ENCODE data around the gene ACTR6. TPM values are rescaled to one million over a fixed set of nuclear protein-coding genes. Genes with fewer than 3 reads are reported as not detected.
A peak's percentile ranks its signal among the peaks of the same experiment; 100 is the strongest.

ACTR6 gene
- total and polyA plus RNA-seq, 2 donors (not counting 1 experiment from before 2014, with no cell fraction given): 16.5 to 34.3 TPM

DNA sequence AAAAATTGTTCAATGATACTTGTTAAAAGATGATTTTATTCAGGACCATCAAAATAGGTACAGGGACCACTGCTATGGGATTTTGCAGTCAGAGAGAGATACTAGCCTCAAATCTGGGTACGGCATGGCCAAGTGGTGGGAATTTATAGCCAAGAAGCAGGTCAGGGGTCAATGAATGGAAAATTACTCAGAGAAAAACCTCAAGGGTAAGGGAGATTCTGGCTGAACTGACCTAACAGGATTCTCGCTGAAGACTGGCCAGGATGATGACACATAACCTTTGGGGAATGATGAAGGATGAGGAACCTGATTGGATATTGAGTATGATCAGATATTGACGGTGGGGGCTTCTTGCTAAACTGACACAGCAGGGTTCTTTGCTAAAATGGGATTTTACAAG, 33.6 kb downstream of the ACTR6 start:
- Histone ChIP-seq H3K4me1 (ENCODE audit: control insufficient read depth, extremely low read depth, insufficient read depth, low read length) (peaks cover 4% of the 10 kb centered on the region), H2AFZ (ENCODE audit: low read length) (no peak overlapping the region), H3K27ac (ENCODE audit: insufficient read depth, low read length) (peak overlapping the region; percentile 56), H3K9ac (ENCODE audit: insufficient read depth, low read length) (no peak overlapping the region), H3K27me3 (ENCODE audit: control insufficient read depth, insufficient read depth, low read length) (no peaks in the 10 kb centered on the region), H3K36me3 (ENCODE audit: control insufficient read depth, insufficient read depth, low read length) (no peaks in the 10 kb centered on the region), H4K20me1 (ENCODE audit: control insufficient read depth, extremely low read depth, insufficient read depth, low read length) (no peaks in the 10 kb centered on the region), H3K4me2 (ENCODE audit: extremely low read depth, insufficient read depth, low read length) (peak overlapping the region; percentile 77), H3K79me2 (ENCODE audit: control insufficient read depth, insufficient read depth, low read length) (no peaks in the 10 kb centered on the region), H3K4me3 (replicated peaks in 1 of 4; ENCODE audit: control extremely low read depth in 1 of 4, insufficient read depth in 1 of 4, low read depth in 3 of 4, low read length in 4 of 4) (peak overlapping the region in 2 of 4 experiments; percentile 15 to 19), H3K9me3 (ENCODE audit: control insufficient read depth, insufficient read depth, low read depth, low read length) (no peaks in the 10 kb centered on the region)
- DNase-seq (ENCODE audit: low read depth in 2 of 2): peak; percentile 40 to 51
- TF ChIP-seq, protein P1, sequence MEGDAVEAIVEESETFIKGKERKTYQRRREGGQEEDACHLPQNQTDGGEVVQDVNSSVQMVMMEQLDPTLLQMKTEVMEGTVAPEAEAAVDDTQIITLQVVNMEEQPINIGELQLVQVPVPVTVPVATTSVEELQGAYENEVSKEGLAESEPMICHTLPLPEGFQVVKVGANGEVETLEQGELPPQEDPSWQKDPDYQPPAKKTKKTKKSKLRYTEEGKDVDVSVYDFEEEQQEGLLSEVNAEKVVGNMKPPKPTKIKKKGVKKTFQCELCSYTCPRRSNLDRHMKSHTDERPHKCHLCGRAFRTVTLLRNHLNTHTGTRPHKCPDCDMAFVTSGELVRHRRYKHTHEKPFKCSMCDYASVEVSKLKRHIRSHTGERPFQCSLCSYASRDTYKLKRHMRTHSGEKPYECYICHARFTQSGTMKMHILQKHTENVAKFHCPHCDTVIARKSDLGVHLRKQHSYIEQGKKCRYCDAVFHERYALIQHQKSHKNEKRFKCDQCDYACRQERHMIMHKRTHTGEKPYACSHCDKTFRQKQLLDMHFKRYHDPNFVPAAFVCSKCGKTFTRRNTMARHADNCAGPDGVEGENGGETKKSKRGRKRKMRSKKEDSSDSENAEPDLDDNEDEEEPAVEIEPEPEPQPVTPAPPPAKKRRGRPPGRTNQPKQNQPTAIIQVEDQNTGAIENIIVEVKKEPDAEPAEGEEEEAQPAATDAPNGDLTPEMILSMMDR (conservative IDR thresholded peaks at IDR 0.05 in 1 of 2, IDR thresholded peaks at IDR 0.05 in 1 of 2; ENCODE audit: low read depth in 1 of 2, low read length in 2 of 2): no peak
- no peak for TF ChIP-seq EZH2 (IDR thresholded peaks at IDR 0.05; ENCODE audit: low read length, missing control alignments)

DNA sequence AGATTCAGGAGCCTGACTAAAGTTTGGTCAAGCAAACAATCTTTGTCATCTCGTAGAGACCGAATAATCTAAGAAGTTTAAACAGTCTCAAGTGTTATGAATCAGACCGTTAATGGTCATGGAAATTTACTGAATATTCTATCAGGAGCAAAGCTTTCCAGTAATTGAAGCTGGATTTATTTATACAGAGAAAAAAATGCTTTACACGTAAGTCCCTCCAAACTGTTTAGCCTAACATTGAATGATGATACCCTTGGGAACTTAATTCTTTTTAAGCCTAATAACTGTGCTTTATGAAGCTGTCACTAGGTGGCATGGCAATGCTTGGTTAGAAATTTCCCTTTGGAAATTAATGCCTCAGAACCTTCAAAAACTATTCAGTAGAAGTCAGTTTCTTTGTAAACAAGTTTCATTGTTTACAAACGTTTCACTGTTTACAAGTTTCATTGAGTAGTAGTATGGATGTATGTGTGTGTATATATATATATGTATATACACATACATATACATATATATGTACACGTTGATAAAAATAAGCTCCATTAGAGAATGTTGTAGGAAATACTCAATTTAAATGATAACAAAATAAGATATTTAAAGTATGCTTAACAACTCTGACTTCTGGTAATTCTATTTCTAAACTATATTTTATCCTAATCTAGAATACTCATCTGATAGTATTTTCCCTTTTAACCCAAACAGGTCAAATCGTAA, 34.1 kb downstream of the ACTR6 start:
- H3K4me3 ChIP-seq (replicated peaks in 1 of 4; ENCODE audit: control extremely low read depth in 1 of 4, insufficient read depth in 1 of 4, low read depth in 3 of 4, low read length in 4 of 4): peak overlapping the region in 3 of 4 experiments; percentile 7 to 19 (median 15)

DNA sequence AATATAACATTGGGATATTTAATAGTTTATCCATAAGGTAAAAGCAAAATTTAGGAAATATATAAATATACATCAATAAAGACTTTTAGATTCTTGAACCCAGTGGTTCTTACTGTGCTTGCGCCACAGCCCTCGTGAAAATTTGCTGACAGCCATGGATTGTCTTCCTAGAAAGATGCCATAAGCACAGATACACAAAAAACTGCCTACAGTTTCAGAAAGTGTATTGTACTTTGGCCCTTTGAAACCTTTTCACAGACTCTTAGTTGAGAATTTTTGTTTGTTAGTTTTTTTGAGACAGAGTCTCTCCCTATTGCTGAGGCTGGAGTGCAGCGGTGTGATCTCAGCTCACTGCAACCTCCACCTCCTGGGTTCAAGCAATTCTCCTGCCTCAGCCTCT, 38.2 kb downstream of the ACTR6 start:
- Histone ChIP-seq H4K20me1 (ENCODE audit: control insufficient read depth, extremely low read depth, insufficient read depth, low read length) (no peaks in the 10 kb centered on the region), H3K27ac (ENCODE audit: insufficient read depth, low read length) (no peak overlapping the region), H3K9me3 (ENCODE audit: control insufficient read depth, insufficient read depth, low read depth, low read length) (no peaks in the 10 kb centered on the region), H3K79me2 (ENCODE audit: control insufficient read depth, insufficient read depth, low read length) (no peaks in the 10 kb centered on the region), H2AFZ (ENCODE audit: low read length) (no peak overlapping the region), H3K4me2 (ENCODE audit: extremely low read depth, insufficient read depth, low read length) (no peak overlapping the region), H3K27me3 (ENCODE audit: control insufficient read depth, insufficient read depth, low read length) (no peaks in the 10 kb centered on the region), H3K9ac (ENCODE audit: insufficient read depth, low read length) (no peak overlapping the region), H3K4me1 (ENCODE audit: control insufficient read depth, extremely low read depth, insufficient read depth, low read length) (peaks cover 4% of the 10 kb centered on the region), H3K36me3 (ENCODE audit: control insufficient read depth, insufficient read depth, low read length) (no peaks in the 10 kb centered on the region), H3K4me3 (replicated peaks in 1 of 4; ENCODE audit: control extremely low read depth in 1 of 4, insufficient read depth in 1 of 4, low read depth in 3 of 4, low read length in 4 of 4) (no peak overlapping the region)
- TF ChIP-seq, protein P1 (conservative IDR thresholded peaks at IDR 0.05 in 1 of 2, IDR thresholded peaks at IDR 0.05 in 1 of 2; ENCODE audit: low read depth in 1 of 2, low read length in 2 of 2): no peak
- no peak for TF ChIP-seq EZH2 (IDR thresholded peaks at IDR 0.05; ENCODE audit: low read length, missing control alignments)
- DNase-seq (ENCODE audit: low read depth in 2 of 2): no peak

More for the DNA sequence above, 34.1 kb downstream of the ACTR6 start:
- Histone ChIP-seq H4K20me1 (ENCODE audit: control insufficient read depth, extremely low read depth, insufficient read depth, low read length) (no peaks in the 10 kb centered on the region), H3K27ac (ENCODE audit: insufficient read depth, low read length) (peak overlapping the region; percentile 56), H3K27me3 (ENCODE audit: control insufficient read depth, insufficient read depth, low read length) (no peaks in the 10 kb centered on the region), H3K36me3 (ENCODE audit: control insufficient read depth, insufficient read depth, low read length) (no peaks in the 10 kb centered on the region), H3K79me2 (ENCODE audit: control insufficient read depth, insufficient read depth, low read length) (no peaks in the 10 kb centered on the region), H3K9me3 (ENCODE audit: control insufficient read depth, insufficient read depth, low read depth, low read length) (no peaks in the 10 kb centered on the region), H2AFZ (ENCODE audit: low read length) (no peak overlapping the region), H3K4me1 (ENCODE audit: control insufficient read depth, extremely low read depth, insufficient read depth, low read length) (peaks cover 4% of the 10 kb centered on the region), H3K9ac (ENCODE audit: insufficient read depth, low read length) (no peak overlapping the region), H3K4me2 (ENCODE audit: extremely low read depth, insufficient read depth, low read length) (peak overlapping the region; percentile 77)
- TF ChIP-seq EZH2 (IDR thresholded peaks at IDR 0.05; ENCODE audit: low read length, missing control alignments): no peak
- TF ChIP-seq, protein P1 (conservative IDR thresholded peaks at IDR 0.05 in 1 of 2, IDR thresholded peaks at IDR 0.05 in 1 of 2; ENCODE audit: low read depth in 1 of 2, low read length in 2 of 2): peak; percentile 75 to 82
- DNase-seq (ENCODE audit: low read depth in 2 of 2): peak; percentile 52 to 85
